IMR-90 (cell line): ENCODE measurements around the gene CPD. TPM values are rescaled to one million over a fixed set of nuclear protein-coding genes. Genes with fewer than 3 reads are reported as not detected.

Source experiments
- ATAC-seq: fragments of 200-7000 bp; cut with Tn5 transposase; 2 replicates; pipeline ENCODE4 v1.9.1; 2020; ENCODE audit warnings: low read depth, mild to moderate bottlenecking, moderate library complexity
- BruUV-seq: library from RNA; stranded (reverse); fragments of 400-500 nt; replicated peaks from 2 replicates; lab custom pipeline; 2021; lab: Mats Ljungman, UMichigan
- CTCF ChIA-PET: fragments of 300-600 bp; formaldehyde crosslinking; extraction: SDS; loops from one replicate; lab custom pipeline; 2021; ENCODE audit warnings: antibody characterized with exemption; lab: Yijun Ruan, JAX
- POLR2A ChIA-PET: fragments of 300-600 bp; sonication (Branson Sonifier 250); formaldehyde crosslinking; loops from one replicate; lab custom pipeline; 2022; ENCODE audit warnings: antibody characterized with exemption; ENCODE audit not compliant: unreplicated experiment; lab: Charles Lee
- DNase-seq: peaks from one replicate; pipeline ENCODE4 v3.0.0; 2013
- H2AFZ ChIP-seq: replicated peaks from 2 replicates; pipeline ENCODE3; 2013; ENCODE audit warnings: low read length, mild to moderate bottlenecking; ENCODE audit not compliant: poor library complexity
- H2AK5ac ChIP-seq: 2 replicates; pipeline ENCODE4 v1.6.1; 2013; ENCODE audit warnings: low read depth, low read length, inconsistent platforms
- H2AK9ac ChIP-seq: replicated peaks from 2 replicates; pipeline ENCODE3; 2013; ENCODE audit warnings: mild to moderate bottlenecking, low read depth, low read length, moderate library complexity; ENCODE audit not compliant: poor library complexity
- H2BK120ac ChIP-seq: 2 replicates; pipeline ENCODE4 v1.6.1; 2013; ENCODE audit warnings: low read depth, low read length, inconsistent platforms
- H2BK15ac ChIP-seq: 3 replicates; pipeline ENCODE4 v1.6.1; 2013; ENCODE audit warnings: low read depth, low read length, inconsistent platforms
- H2BK20ac ChIP-seq: 2 replicates; pipeline ENCODE4 v1.6.1; 2013; ENCODE audit warnings: low read depth, mild to moderate bottlenecking, inconsistent platforms, low read length, moderate library complexity
- H2BK5ac ChIP-seq: 2 replicates; pipeline ENCODE4 v1.6.1; 2013; ENCODE audit warnings: mild to moderate bottlenecking, low read depth, low read length, inconsistent platforms; ENCODE audit not compliant: poor library complexity, severe bottlenecking
- H3K14ac ChIP-seq: replicated peaks from 2 replicates; pipeline ENCODE4 v1.6.1; 2013; ENCODE audit warnings: low read depth, low read length, inconsistent platforms
- H3K18ac ChIP-seq: 2 replicates; pipeline ENCODE4 v1.6.1; 2013; ENCODE audit warnings: low read depth, low read length, control low read depth
- H3K23ac ChIP-seq: 2 replicates; pipeline ENCODE4 v1.6.1; 2013; ENCODE audit warnings: low read depth, low read length, inconsistent platforms
- H3K27ac ChIP-seq: 2 replicates; pipeline ENCODE4 v1.5.1; 2013; ENCODE audit warnings: mild to moderate bottlenecking, control low read depth, low read length; ENCODE audit not compliant: insufficient read depth
- H3K27me3 ChIP-seq: 2 replicates; pipeline ENCODE4 v1.6.1; 2013; ENCODE audit warnings: low read length; ENCODE audit not compliant: control insufficient read depth, insufficient read depth
- H3K36me3 ChIP-seq: 2 replicates; pipeline ENCODE4 v1.6.1; 2013; ENCODE audit warnings: low read length, mixed read lengths; ENCODE audit not compliant: control insufficient read depth, insufficient read depth
- H3K4ac ChIP-seq: 2 replicates; pipeline ENCODE4 v1.6.1; 2013; ENCODE audit warnings: low read depth, low read length, inconsistent platforms
- H3K4me1 ChIP-seq: 2 replicates; pipeline ENCODE4 v1.6.1; 2013; ENCODE audit warnings: low read length, mixed read lengths; ENCODE audit not compliant: control insufficient read depth, insufficient read depth
- H3K4me2 ChIP-seq: 2 replicates; pipeline ENCODE4 v1.6.1; 2013; ENCODE audit warnings: low read depth, mild to moderate bottlenecking, control low read depth, low read length, moderate library complexity
- H3K4me3 ChIP-seq: 2 replicates; pipeline ENCODE4 v1.5.1; 2013; ENCODE audit warnings: low read depth, mild to moderate bottlenecking, control low read depth, low read length, moderate library complexity; ENCODE audit not compliant: insufficient read depth
- H3K56ac ChIP-seq: 2 replicates; pipeline ENCODE4 v1.6.1; 2013; ENCODE audit warnings: low read length, inconsistent platforms; ENCODE audit not compliant: insufficient read depth; ENCODE audit errors: extremely low read depth
- H3K79me1 ChIP-seq, 2 experiments: 2 replicates each; pipeline ENCODE4 v1.6.1; 2013; ENCODE audit warnings: low read length in 2 of 2, inconsistent platforms in 1 of 2, low read depth in 1 of 2
- H3K9ac ChIP-seq: 2 replicates; pipeline ENCODE4 v1.6.1; 2013; ENCODE audit warnings: low read depth, low read length, control low read depth
- H3K9me1 ChIP-seq: 2 replicates; pipeline ENCODE4 v1.6.1; 2013; ENCODE audit warnings: low read length, inconsistent platforms; ENCODE audit not compliant: insufficient read depth
- H3K9me3 ChIP-seq: 2 replicates; pipeline ENCODE4 v1.6.1; 2013; ENCODE audit warnings: low read length; ENCODE audit not compliant: control insufficient read depth, insufficient read depth
- H4K20me1 ChIP-seq: 2 replicates; pipeline ENCODE4 v1.6.1; 2013; ENCODE audit warnings: low read length, inconsistent platforms; ENCODE audit not compliant: insufficient read depth
- H4K5ac ChIP-seq: 2 replicates; pipeline ENCODE4 v1.6.1; 2013; ENCODE audit warnings: mild to moderate bottlenecking, low read depth, low read length, control low read depth
- H4K8ac ChIP-seq, 2 experiments: 2 replicates each; pipeline ENCODE4 v1.6.1; 2013; ENCODE audit warnings: low read depth in 2 of 2, low read length in 2 of 2, control low read depth in 1 of 2, inconsistent platforms in 1 of 2
- H4K91ac ChIP-seq: 2 replicates; pipeline ENCODE4 v1.6.1; 2013; ENCODE audit warnings: low read depth, low read length, inconsistent platforms; ENCODE audit not compliant: insufficient read depth
- BHLHE40 ChIP-seq: fragments of 150-350 bp; IDR thresholded peaks from 2 replicates; pipeline ENCODE4 v1.6.1; 2016; ENCODE audit warnings: mild to moderate bottlenecking, low read depth, low read length
- CEBPB ChIP-seq: IDR thresholded peaks from 2 replicates; pipeline ENCODE4 v1.6.1; 2012; ENCODE audit warnings: low read depth, low read length, improper control_type of control experiment
- CHD1 ChIP-seq: IDR thresholded peaks from 2 replicates; pipeline ENCODE4 v1.6.1; 2012; ENCODE audit warnings: low read depth, low read length, improper control_type of control experiment
- ELK1 ChIP-seq: fragments of 150-350 bp; IDR thresholded peaks from 2 replicates; pipeline ENCODE4 v1.6.1; 2016; ENCODE audit warnings: low read depth, mild to moderate bottlenecking, low read length, moderate library complexity, borderline replicate concordance
- FOS ChIP-seq: fragments of 150-350 bp; IDR thresholded peaks from 2 replicates; pipeline ENCODE4 v1.6.1; 2016; ENCODE audit warnings: low read depth, low read length
- MAFK ChIP-seq: IDR thresholded peaks from 2 replicates; pipeline ENCODE4 v1.6.1; 2012; ENCODE audit warnings: low read depth, low read length, improper control_type of control experiment
- MAZ ChIP-seq: IDR thresholded peaks from 2 replicates; pipeline ENCODE4 v1.6.1; 2012; ENCODE audit warnings: low read depth, mild to moderate bottlenecking, low read length, improper control_type of control experiment, moderate library complexity, borderline replicate concordance
- MXI1 ChIP-seq: IDR thresholded peaks from 2 replicates; pipeline ENCODE4 v1.6.1; 2012; ENCODE audit warnings: low read depth, mild to moderate bottlenecking, low read length, moderate library complexity, borderline replicate concordance
- NFE2L2 ChIP-seq: fragments of 150-350 bp; IDR thresholded peaks from 2 replicates; pipeline ENCODE4 v1.6.1; 2016; ENCODE audit warnings: low read depth, mild to moderate bottlenecking, low read length
- POLR2A ChIP-seq: IDR thresholded peaks from 2 replicates; pipeline ENCODE4 v1.6.1; 2012; ENCODE audit warnings: mild to moderate bottlenecking, low read depth, low read length
- RAD21 ChIP-seq: IDR thresholded peaks from 2 replicates; pipeline ENCODE4 v1.6.1; 2012; ENCODE audit warnings: low read length, improper control_type of control experiment
- RCOR1 ChIP-seq: IDR thresholded peaks from 2 replicates; pipeline ENCODE4 v1.6.1; 2012; ENCODE audit warnings: mild to moderate bottlenecking, low read length, improper control_type of control experiment; ENCODE audit not compliant: insufficient replicate concordance
- RFX5 ChIP-seq: IDR thresholded peaks from 2 replicates; pipeline ENCODE4 v1.8.0; 2012; ENCODE audit warnings: low read depth, mild to moderate bottlenecking, low read length, moderate library complexity
- SMC3 ChIP-seq: fragments of 150-350 bp; IDR thresholded peaks from 2 replicates; pipeline ENCODE4 v1.6.1; 2016; ENCODE audit warnings: low read depth, mild to moderate bottlenecking, antibody characterized with exemption, low read length, moderate library complexity
- USF2 ChIP-seq: fragments of 150-350 bp; IDR thresholded peaks from 2 replicates; pipeline ENCODE4 v1.6.1; 2017; ENCODE audit warnings: mild to moderate bottlenecking, antibody characterized with exemption, low read length, low read depth
- WGBS, 2 experiments: methylation state at CpG; one replicate each; pipeline versions ENCODE4 v1.1.5 to v1.1.7; 2013; ENCODE audit warnings: missing lambda C conversion rate in 2 of 2; ENCODE audit not compliant: insufficient read length in 1 of 2; ENCODE audit errors: extremely low coverage in 2 of 2; 5-methylcytosine and 5-hydroxymethylcytosine counted together
- dilution Hi-C: fragments of 300-500 bp; cut with HindIII; formaldehyde crosslinking; loops from one replicate; pipeline ENCODE4 v1.14.3; 2018; ENCODE audit warnings: low sequenced_read_pairs; ENCODE audit not compliant: unreplicated experiment
- in situ Hi-C: fragments of 300-500 bp; cut with MboI; formaldehyde crosslinking; loops from 3 replicates; pipeline ENCODE4 v1.14.3; 2019; ENCODE audit warnings: low sequenced_read_pairs, inconsistent platforms, mixed read lengths
- intact Hi-C: fragments of 100-400 bp; cut with micrococcal nuclease; formaldehyde crosslinking; loops from 2 replicates; pipeline ENCODE4 v1.10.0; 2022
- polyA plus RNA-seq, 3 experiments: library from polyadenylated mRNA; depleted of rRNA; stranded (reverse); fragments of >200 nt; gene quantifications; 2 replicates each; pipeline ENCODE4 v1.2.3, GENCODE V29; 2012; ENCODE audit warnings: low replicate concordance in 1 of 3
- total RNA-seq: library from RNA; depleted of rRNA; stranded (reverse); fragments of >200 nt; gene quantifications from 2 replicates; pipeline ENCODE4 v1.2.3, GENCODE V29; 2012
- TF ChIP-seq, protein P1 (sequence below): conservative IDR thresholded peaks from 2 replicates; pipeline ENCODE4 v1.5.1; 2012; ENCODE audit warnings: mild to moderate bottlenecking, low read depth, low read length, improper control_type of control experiment

The CPD gene
- total and polyA plus RNA-seq, 2 of the 4 experiments (the other 2 are of a cell fraction) = 23.4 to 94.5 TPM

GRCh38 chr17:30505868-30506417 is 127.2 kb downstream of the CPD start:
- H3K27me3 ChIP-seq = no peaks in the 10 kb centered on the region
- H2BK20ac ChIP-seq = no peak overlapping the region
- H3K79me1 ChIP-seq = peaks cover 15 to 43% of the 10 kb centered on the region in 2 experiments
- no peak overlapping the region for H2AK9ac ChIP-seq
- H3K4me2 ChIP-seq = no peak overlapping the region
- in situ Hi-C loops = no loop called here
- H4K20me1 ChIP-seq = no peaks in the 10 kb centered on the region
- H4K91ac ChIP-seq = no peak overlapping the region
- H3K27ac ChIP-seq = no peak overlapping the region
- H3K4ac ChIP-seq = no peak overlapping the region
- intact Hi-C loops = no loop called here
- CTCF ChIA-PET = no interaction called here
- H3K9ac ChIP-seq = no peak overlapping the region
- H3K9me1 ChIP-seq = peaks cover 6% of the 10 kb centered on the region
- H3K14ac ChIP-seq = no peak overlapping the region
- no peak overlapping the region for H2BK5ac ChIP-seq
- POLR2A ChIA-PET = interaction anchor here (0.6 kb wide), 1 partner anchor 12 kb away, joined by 3 read pairs; no protein-coding TSS in a partner anchor
- H3K36me3 ChIP-seq = peaks cover 16% of the 10 kb centered on the region
- DNase-seq (no peak), ATAC-seq (no peak)
- H4K5ac ChIP-seq = no peak overlapping the region
- dilution Hi-C loops = no loop called here
- no peak for TF ChIP-seq USF2
- TF ChIP-seq MAFK = no peak
- TF ChIP-seq, protein P1, sequence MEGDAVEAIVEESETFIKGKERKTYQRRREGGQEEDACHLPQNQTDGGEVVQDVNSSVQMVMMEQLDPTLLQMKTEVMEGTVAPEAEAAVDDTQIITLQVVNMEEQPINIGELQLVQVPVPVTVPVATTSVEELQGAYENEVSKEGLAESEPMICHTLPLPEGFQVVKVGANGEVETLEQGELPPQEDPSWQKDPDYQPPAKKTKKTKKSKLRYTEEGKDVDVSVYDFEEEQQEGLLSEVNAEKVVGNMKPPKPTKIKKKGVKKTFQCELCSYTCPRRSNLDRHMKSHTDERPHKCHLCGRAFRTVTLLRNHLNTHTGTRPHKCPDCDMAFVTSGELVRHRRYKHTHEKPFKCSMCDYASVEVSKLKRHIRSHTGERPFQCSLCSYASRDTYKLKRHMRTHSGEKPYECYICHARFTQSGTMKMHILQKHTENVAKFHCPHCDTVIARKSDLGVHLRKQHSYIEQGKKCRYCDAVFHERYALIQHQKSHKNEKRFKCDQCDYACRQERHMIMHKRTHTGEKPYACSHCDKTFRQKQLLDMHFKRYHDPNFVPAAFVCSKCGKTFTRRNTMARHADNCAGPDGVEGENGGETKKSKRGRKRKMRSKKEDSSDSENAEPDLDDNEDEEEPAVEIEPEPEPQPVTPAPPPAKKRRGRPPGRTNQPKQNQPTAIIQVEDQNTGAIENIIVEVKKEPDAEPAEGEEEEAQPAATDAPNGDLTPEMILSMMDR = no peak
- no peak for TF ChIP-seq MXI1
- no peak for TF ChIP-seq BHLHE40
- TF ChIP-seq SMC3 = no peak
- TF ChIP-seq CHD1 = no peak
- no peak for TF ChIP-seq POLR2A
- no peak for TF ChIP-seq CEBPB
- no peak for TF ChIP-seq NFE2L2
- TF ChIP-seq ELK1 = no peak
- no peak for TF ChIP-seq MAZ
- no peak for TF ChIP-seq RCOR1
- no peak for TF ChIP-seq FOS
- TF ChIP-seq RAD21 = no peak
- TF ChIP-seq RFX5 = no peak
- H4K8ac ChIP-seq = no peak overlapping the region
- no peak overlapping the region for H2BK15ac ChIP-seq
- H3K18ac ChIP-seq = no peak overlapping the region
- no peak overlapping the region for H3K56ac ChIP-seq
- BruUV-seq = no TSS peak
- H2AFZ ChIP-seq = no peak overlapping the region
- H3K23ac ChIP-seq = no peak overlapping the region
- H2AK5ac ChIP-seq = no peak overlapping the region
- no peak overlapping the region for H3K4me3 ChIP-seq
- 100% methylated on average over 1 of the region's 6 CpGs; no CpG with 5 or more reads in 1 of the 2 experiments for WGBS, 2 experiments
- H2BK120ac ChIP-seq = no peak overlapping the region
- no peaks in the 10 kb centered on the region for H3K9me3 ChIP-seq
- H3K4me1 ChIP-seq = no peaks in the 10 kb centered on the region
